Smooth muscle cell (in vitro differentiated cells): ENCODE data around the gene MAP1LC3B. TPM values are rescaled to one million over a fixed set of nuclear protein-coding genes. Genes with fewer than 3 reads are reported as not detected.

Experiments used
- DNase-seq: peaks from one replicate; lab custom pipeline; 2025; ENCODE audit not compliant: unreplicated experiment; lab: John Stamatoyannopoulos, UW
- H2AFZ ChIP-seq: fragments of 200-600 bp; sonication (generic); 2 replicates; pipeline ENCODE4 v1.6.0; 2016; ENCODE audit warnings: antibody characterized with exemption, low read depth, mild to moderate bottlenecking
- H3F3A ChIP-seq: fragments of 200-600 bp; sonication (generic); 2 replicates; pipeline ENCODE4 v1.6.0; 2017; ENCODE audit warnings: antibody characterized with exemption, low read depth
- H3K27ac ChIP-seq: fragments of 200-600 bp; sonication (generic); 2 replicates; pipeline ENCODE4 v1.5.1; 2016; ENCODE audit warnings: low read depth, mild to moderate bottlenecking
- H3K27me3 ChIP-seq: fragments of 200-600 bp; sonication (generic); 2 replicates; pipeline ENCODE4 v1.6.1; 2016; ENCODE audit warnings: low read depth, mild to moderate bottlenecking
- H3K36me3 ChIP-seq: fragments of 200-600 bp; sonication (generic); 2 replicates; pipeline ENCODE4 v1.5.1; 2016; ENCODE audit warnings: low read depth
- H3K4me1 ChIP-seq: fragments of 200-600 bp; sonication (generic); 2 replicates; pipeline ENCODE4 v1.5.1; 2016; ENCODE audit warnings: low read depth
- H3K4me2 ChIP-seq: fragments of 200-600 bp; sonication (generic); 2 replicates; pipeline ENCODE4 v1.6.0; 2016; ENCODE audit warnings: mild to moderate bottlenecking
- H3K4me3 ChIP-seq: fragments of 200-600 bp; sonication (generic); 2 replicates; pipeline ENCODE4 v1.5.1; 2016; ENCODE audit warnings: mild to moderate bottlenecking
- H3K79me2 ChIP-seq: fragments of 200-600 bp; sonication (generic); 2 replicates; pipeline ENCODE4 v1.6.0; 2016; ENCODE audit warnings: low read depth, mild to moderate bottlenecking
- H3K9ac ChIP-seq: fragments of 200-600 bp; sonication (generic); 2 replicates; pipeline ENCODE4 v1.6.0; 2016; ENCODE audit warnings: low read depth
- H3K9me3 ChIP-seq: fragments of 200-600 bp; sonication (generic); replicated peaks from 2 replicates; pipeline ENCODE4 v1.5.1; 2016; ENCODE audit warnings: low read depth
- H4K20me1 ChIP-seq: fragments of 200-600 bp; sonication (generic); 2 replicates; pipeline ENCODE4 v1.6.0; 2016; ENCODE audit warnings: low read depth
- CTCF ChIP-seq: fragments of 200-600 bp; sonication (generic); IDR thresholded peaks from 2 replicates; pipeline ENCODE4 v1.5.1; 2017; ENCODE audit warnings: borderline replicate concordance, mild to moderate bottlenecking, antibody characterized with exemption; ENCODE audit not compliant: insufficient read depth, poor library complexity, severe bottlenecking
- WGBS: methylation state at CpG from one replicate; pipeline ENCODE4 v1.1.7; 2016; ENCODE audit warnings: low lambda C conversion rate; 5-methylcytosine and 5-hydroxymethylcytosine counted together
- polyA plus RNA-seq: library from polyadenylated mRNA; unstranded; fragments of >200 nt; fragmentation: Nextera tagmentation; extraction: Ambion mirVana; gene quantifications from 2 replicates; pipeline ENCODE4 v1.2.1, GENCODE V29; 2016
- total RNA-seq: library from RNA; depleted of rRNA; stranded (reverse); fragments of >200 nt; gene quantifications from 2 replicates; pipeline ENCODE4 v1.2.3, GENCODE V29; 2014

The MAP1LC3B gene
- total and polyA plus RNA-seq, 2 experiments from 2014 or later = 77.5 to 107 TPM

- H2AFZ ChIP-seq = no peak overlapping the region
- H3K4me2 ChIP-seq = no peak overlapping the region
- H3F3A ChIP-seq = no peaks in the 10 kb centered on the region
- no peaks in the 10 kb centered on the region for H3K79me2 ChIP-seq
- WGBS = 94% methylated on average over 31 of the region's 31 CpGs
- H3K9ac ChIP-seq = no peak overlapping the region
- H3K9me3 ChIP-seq = no peaks in the 10 kb centered on the region
- TF ChIP-seq CTCF = no peak
- H3K27me3 ChIP-seq = no peaks in the 10 kb centered on the region
- no peak for DNase-seq
- H3K4me1 ChIP-seq = no peaks in the 10 kb centered on the region
- H3K27ac ChIP-seq = no peak overlapping the region
- H3K4me3 ChIP-seq = no peak overlapping the region
- H3K36me3 ChIP-seq = no peaks in the 10 kb centered on the region
- peaks cover 22% of the 10 kb centered on the region for H4K20me1 ChIP-seq
Observed at GRCh38 chr16:87412371-87412995, 20.3 kb downstream of the MAP1LC3B start.

GRCh38 chr16:87412996-87413421 lies 20.9 kb downstream of the MAP1LC3B start:
- Histone ChIP-seq H3F3A (no peaks in the 10 kb centered on the region), H2AFZ (no peak overlapping the region), H3K9me3 (no peaks in the 10 kb centered on the region), H3K4me1 (no peaks in the 10 kb centered on the region), H3K4me3 (no peak overlapping the region), H3K9ac (no peak overlapping the region), H3K36me3 (no peaks in the 10 kb centered on the region), H4K20me1 (peaks cover 22% of the 10 kb centered on the region), H3K79me2 (no peaks in the 10 kb centered on the region), H3K27ac (no peak overlapping the region), H3K4me2 (no peak overlapping the region), H3K27me3 (no peaks in the 10 kb centered on the region)
- no peak for DNase-seq
- WGBS = 95% methylated on average over 27 of the region's 27 CpGs
- TF ChIP-seq CTCF = no peak

GRCh38 chr16:87414251-87414680 lies 22.1 kb downstream of the MAP1LC3B start:
- H3K27ac ChIP-seq = no peak overlapping the region
- no peaks in the 10 kb centered on the region for H3K4me1 ChIP-seq
- DNase-seq = no peak
- H4K20me1 ChIP-seq = peaks cover 18% of the 10 kb centered on the region
- no peak overlapping the region for H2AFZ ChIP-seq
- no peaks in the 10 kb centered on the region for H3F3A ChIP-seq
- no peak overlapping the region for H3K4me2 ChIP-seq
- no peak for TF ChIP-seq CTCF
- H3K36me3 ChIP-seq = no peaks in the 10 kb centered on the region
- WGBS = 91% methylated on average over 24 of the region's 24 CpGs
- H3K27me3 ChIP-seq = no peaks in the 10 kb centered on the region
- H3K9me3 ChIP-seq = no peaks in the 10 kb centered on the region
- no peak overlapping the region for H3K4me3 ChIP-seq
- no peak overlapping the region for H3K9ac ChIP-seq
- H3K79me2 ChIP-seq = no peaks in the 10 kb centered on the region

GRCh38 chr16:87415441-87415840 lies 23.3 kb downstream of the MAP1LC3B start:
- 96% methylated on average over 9 of the region's 9 CpGs for WGBS
- no peaks in the 10 kb centered on the region for H3K4me1 ChIP-seq
- peaks cover 15% of the 10 kb centered on the region for H4K20me1 ChIP-seq
- H3K36me3 ChIP-seq = no peaks in the 10 kb centered on the region
- no peak overlapping the region for H3K9ac ChIP-seq
- H3K4me3 ChIP-seq = no peak overlapping the region
- H3K4me2 ChIP-seq = no peak overlapping the region
- H3F3A ChIP-seq = no peaks in the 10 kb centered on the region
- TF ChIP-seq CTCF = no peak
- no peaks in the 10 kb centered on the region for H3K9me3 ChIP-seq
- no peak overlapping the region for H2AFZ ChIP-seq
- no peak for DNase-seq
- H3K27me3 ChIP-seq = no peaks in the 10 kb centered on the region
- no peaks in the 10 kb centered on the region for H3K79me2 ChIP-seq
- no peak overlapping the region for H3K27ac ChIP-seq
